ENCODE results near the gene ZNF689. TPM values are rescaled to one million over a fixed set of nuclear protein-coding genes. Genes with fewer than 3 reads are reported as not detected.
"Not testable (repeated sequence)": the region's sequence is repeated elsewhere in the genome, so short reads cannot be mapped to it uniquely, and the experiment has no call there.

The ZNF689 gene
- total RNA-seq, 1 experiment from 2014 or later = 11.7 TPM

GRCh38 chr16:30600929-30601328 is 9.3 kb downstream of the ZNF689 start:
- POLR2A ChIA-PET = interaction anchor here (0.6 kb wide), 1 partner anchor 9 kb away, joined by 4 read pairs; no protein-coding TSS in a partner anchor
- Mint-ChIP-seq H3K9me3 (ENCODE audit: unreplicated experiment) (peaks cover 12% of the 10 kb centered on the region), H3K4me3 (ENCODE audit: unreplicated experiment) (no peak overlapping the region), H3K36me3 (ENCODE audit: insufficient read depth, unreplicated experiment) (peaks cover 28% of the 10 kb centered on the region), H3K27ac (ENCODE audit: unreplicated experiment) (no peak overlapping the region), H3K4me1 (ENCODE audit: low read depth, unreplicated experiment) (no peaks in the 10 kb centered on the region), H3K27me3 (ENCODE audit: insufficient read depth, unreplicated experiment) (no peaks in the 10 kb centered on the region)
- intact Hi-C loops (cut with micrococcal nuclease; ENCODE audit: unreplicated experiment) = no loop called here
- no peaks in the 10 kb centered on the region for H3K4me1 ChIP-seq
- no peak overlapping the region for H3K4me3 ChIP-seq (ENCODE audit: low read depth, low read length)
- H3K9me3 ChIP-seq = no peaks in the 10 kb centered on the region
- H3K36me3 ChIP-seq (ENCODE audit: control insufficient read depth, insufficient read depth, low read length) = no peaks in the 10 kb centered on the region
- H3K27me3 ChIP-seq (replicated peaks; ENCODE audit: control insufficient read depth, insufficient read depth, low read length) = no peaks in the 10 kb centered on the region
- no peak for DNase-seq
- BruUV-seq (replicated peaks) = no TSS peak
- CTCF ChIA-PET = no interaction called here
- TF ChIP-seq CTCF (IDR thresholded peaks at IDR 0.05; ENCODE audit: insufficient read depth in 1 of 2, low read depth in 1 of 2, low read length in 1 of 2, severe bottlenecking in 1 of 2, unreplicated experiment in 1 of 2) = no peak

- H3K27ac Mint-ChIP-seq (ENCODE audit: unreplicated experiment) = no peak overlapping the region
- intact Hi-C loops (cut with micrococcal nuclease; ENCODE audit: unreplicated experiment) = no loop called here
- no peaks in the 10 kb centered on the region for H3K27me3 Mint-ChIP-seq (ENCODE audit: insufficient read depth, unreplicated experiment)
- TF ChIP-seq CTCF (IDR thresholded peaks at IDR 0.05; ENCODE audit: insufficient read depth in 1 of 2, low read depth in 1 of 2, low read length in 1 of 2, severe bottlenecking in 1 of 2, unreplicated experiment in 1 of 2) = no peak
- H3K36me3 ChIP-seq (ENCODE audit: control insufficient read depth, insufficient read depth, low read length) = no peaks in the 10 kb centered on the region
- no peaks in the 10 kb centered on the region for H3K9me3 ChIP-seq
- no peak overlapping the region for H3K4me3 ChIP-seq (ENCODE audit: low read depth, low read length)
- H3K36me3 Mint-ChIP-seq (ENCODE audit: insufficient read depth, unreplicated experiment) = peaks cover 22% of the 10 kb centered on the region
- ChIA-PET POLR2A (interaction anchor here (0.6 kb wide), 1 partner anchor 8 kb away, joined by 4 read pairs; no protein-coding TSS in a partner anchor), CTCF (no interaction called here)
- no peaks in the 10 kb centered on the region for H3K4me1 ChIP-seq
- no TSS peak for BruUV-seq (replicated peaks)
- no peak overlapping the region for H3K4me3 Mint-ChIP-seq (ENCODE audit: unreplicated experiment)
- DNase-seq = no peak
- H3K9me3 Mint-ChIP-seq (ENCODE audit: unreplicated experiment) = peaks cover 12% of the 10 kb centered on the region
- H3K4me1 Mint-ChIP-seq (ENCODE audit: low read depth, unreplicated experiment) = no peaks in the 10 kb centered on the region
- no peaks in the 10 kb centered on the region for H3K27me3 ChIP-seq (replicated peaks; ENCODE audit: control insufficient read depth, insufficient read depth, low read length)
Observed at GRCh38 chr16:30600215-30600614, 10.0 kb downstream of the ZNF689 start.

GRCh38 chr16:30592871-30593270 is 17.3 kb downstream of the ZNF689 start:
- Histone ChIP-seq H3K4me1 (no peaks in the 10 kb centered on the region), H3K9me3 (peaks cover 5% of the 10 kb centered on the region; the same call in 1 of the 2 replicates), H3K4me3 (ENCODE audit: low read depth, low read length) (no peak overlapping the region), H3K27me3 (replicated peaks; ENCODE audit: control insufficient read depth, insufficient read depth, low read length) (no peaks in the 10 kb centered on the region), H3K36me3 (ENCODE audit: control insufficient read depth, insufficient read depth, low read length) (no peaks in the 10 kb centered on the region)
- Mint-ChIP-seq H3K4me3 (ENCODE audit: unreplicated experiment) (no peak overlapping the region), H3K36me3 (ENCODE audit: insufficient read depth, unreplicated experiment) (peaks cover 4% of the 10 kb centered on the region), H3K27ac (ENCODE audit: unreplicated experiment) (no peak overlapping the region), H3K9me3 (ENCODE audit: unreplicated experiment) (no peaks in the 10 kb centered on the region), H3K4me1 (ENCODE audit: low read depth, unreplicated experiment) (no peaks in the 10 kb centered on the region), H3K27me3 (ENCODE audit: insufficient read depth, unreplicated experiment) (no peaks in the 10 kb centered on the region)
- TF ChIP-seq CTCF (IDR thresholded peaks at IDR 0.05; ENCODE audit: insufficient read depth in 1 of 2, low read depth in 1 of 2, low read length in 1 of 2, severe bottlenecking in 1 of 2, unreplicated experiment in 1 of 2) = no peak
- POLR2A ChIA-PET = no interaction called here
- CTCF ChIA-PET = interaction anchor here (0.6 to 0.7 kb wide), 2 partner anchors 16 to 23 kb away, joined by 3 to 6 read pairs; no protein-coding TSS in a partner anchor
- intact Hi-C loops (cut with micrococcal nuclease; ENCODE audit: unreplicated experiment) = no loop called here
- no peak for DNase-seq
- no TSS peak for BruUV-seq (replicated peaks)

- H3K27me3 Mint-ChIP-seq (ENCODE audit: insufficient read depth, unreplicated experiment); H3K4me3 Mint-ChIP-seq (ENCODE audit: unreplicated experiment); intact Hi-C loops (cut with micrococcal nuclease; ENCODE audit: unreplicated experiment); H3K4me1 Mint-ChIP-seq (ENCODE audit: low read depth, unreplicated experiment); H3K4me3 ChIP-seq (ENCODE audit: low read depth, low read length); H3K27me3 ChIP-seq (replicated peaks; ENCODE audit: control insufficient read depth, insufficient read depth, low read length); H3K36me3 Mint-ChIP-seq (ENCODE audit: insufficient read depth, unreplicated experiment); H3K9me3 Mint-ChIP-seq (ENCODE audit: unreplicated experiment); H3K9me3 ChIP-seq; H3K27ac Mint-ChIP-seq (ENCODE audit: unreplicated experiment); H3K4me1 ChIP-seq; DNase-seq; BruUV-seq (replicated peaks); H3K36me3 ChIP-seq (ENCODE audit: control insufficient read depth, insufficient read depth, low read length); POLR2A ChIA-PET: not testable (repeated sequence)
- CTCF ChIA-PET = interaction anchor here (0.6 kb wide), 1 partner anchor 249 kb away, joined by 3 read pairs; no protein-coding TSS in a partner anchor
Observed at GRCh38 chr16:30590869-30591268, 19.3 kb downstream of the ZNF689 start.

GRCh38 chr16:30589582-30589981 is 20.6 kb downstream of the ZNF689 start:
- H3K4me3 ChIP-seq (ENCODE audit: low read depth, low read length); H3K9me3 Mint-ChIP-seq (ENCODE audit: unreplicated experiment); intact Hi-C loops (cut with micrococcal nuclease; ENCODE audit: unreplicated experiment); H3K27me3 ChIP-seq (replicated peaks; ENCODE audit: control insufficient read depth, insufficient read depth, low read length); H3K36me3 ChIP-seq (ENCODE audit: control insufficient read depth, insufficient read depth, low read length); DNase-seq; POLR2A ChIA-PET; BruUV-seq (replicated peaks); H3K27ac Mint-ChIP-seq (ENCODE audit: unreplicated experiment); H3K4me3 Mint-ChIP-seq (ENCODE audit: unreplicated experiment); H3K4me1 Mint-ChIP-seq (ENCODE audit: low read depth, unreplicated experiment); H3K27me3 Mint-ChIP-seq (ENCODE audit: insufficient read depth, unreplicated experiment); CTCF ChIA-PET; H3K4me1 ChIP-seq; H3K9me3 ChIP-seq: not testable (repeated sequence)
- H3K36me3 Mint-ChIP-seq (ENCODE audit: insufficient read depth, unreplicated experiment) = peaks cover 14% of the 10 kb centered on the region

All from Caco-2 (cell line).